ENCODE results near the gene TSEN34.
"Not testable (repeated sequence)": the region's sequence is repeated elsewhere in the genome, so short reads cannot be mapped to it uniquely, and the experiment has no call there.

Gene TSEN34

DNA sequence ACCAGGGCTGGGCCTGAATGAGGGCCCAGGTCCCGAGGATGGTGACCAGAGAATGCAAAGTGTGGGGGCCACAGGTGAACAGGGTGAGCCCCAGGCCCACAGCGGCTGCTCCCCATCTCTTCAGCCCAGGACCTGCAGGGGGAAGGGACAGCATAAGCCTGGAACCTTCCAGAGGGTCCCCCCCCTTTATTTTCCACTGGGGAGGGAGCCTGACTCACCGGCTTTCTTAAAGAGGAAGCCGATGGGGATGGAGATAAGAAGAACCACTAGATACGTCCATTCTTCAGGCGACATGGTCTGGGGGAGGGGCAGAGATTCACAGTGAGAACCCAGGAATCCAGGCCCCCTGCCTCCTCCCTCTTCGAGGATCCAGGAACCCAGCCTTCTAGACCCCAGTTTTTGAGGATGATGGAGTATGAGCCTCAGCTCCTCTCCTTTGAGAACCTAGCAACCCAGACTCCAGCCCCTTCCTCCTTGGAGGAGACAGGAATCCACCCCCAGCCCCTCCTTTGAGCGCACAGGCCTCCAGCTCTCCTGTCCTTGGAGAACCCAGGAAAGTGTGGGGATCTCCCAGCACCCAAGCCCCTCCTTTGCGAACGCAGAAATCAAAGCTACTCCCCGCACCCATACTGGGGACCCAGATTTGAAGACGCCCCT is 2.8 kb upstream of the TSEN34 start:
- no peak for DNase-seq (ENCODE audit: low read depth)

DNA sequence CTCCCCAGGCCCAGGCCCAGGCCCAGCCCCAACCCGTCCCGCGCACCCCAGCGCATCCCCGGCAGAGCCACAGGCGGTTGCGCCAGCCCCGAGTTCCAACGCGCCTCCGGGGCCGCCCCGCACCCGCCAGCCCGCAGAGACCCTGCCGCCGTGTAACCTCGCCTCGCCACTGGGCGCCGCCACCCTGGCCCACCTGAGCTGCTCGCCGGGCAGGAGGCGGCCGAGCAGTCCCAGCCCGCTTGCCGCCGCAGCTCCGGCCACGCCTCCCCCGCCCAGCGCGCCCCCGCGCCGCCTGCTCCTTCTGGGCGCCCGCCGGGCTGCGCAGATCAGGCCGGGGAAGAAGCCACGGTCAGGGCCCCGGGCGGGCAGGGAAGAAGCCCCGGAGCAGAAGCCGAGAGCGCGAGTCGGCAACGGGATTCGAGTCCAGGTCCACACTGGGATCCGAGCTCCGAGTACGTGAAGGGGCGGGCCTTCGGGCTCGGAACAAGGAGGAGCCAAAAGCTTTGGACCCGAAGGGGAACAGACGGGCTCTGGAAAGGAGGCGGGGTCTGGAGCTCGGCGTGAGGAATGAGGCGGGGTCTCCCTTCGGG is 1.9 kb upstream of the TSEN34 start, which contains the start of gene MBOAT7:
Gene MBOAT7 (minus strand): TSS at position 436 of the 590 bp plus-strand sequence. CDS start 1,072 bp downstream, outside the sequence.
- no peak for DNase-seq (ENCODE audit: low read depth)

DNA sequence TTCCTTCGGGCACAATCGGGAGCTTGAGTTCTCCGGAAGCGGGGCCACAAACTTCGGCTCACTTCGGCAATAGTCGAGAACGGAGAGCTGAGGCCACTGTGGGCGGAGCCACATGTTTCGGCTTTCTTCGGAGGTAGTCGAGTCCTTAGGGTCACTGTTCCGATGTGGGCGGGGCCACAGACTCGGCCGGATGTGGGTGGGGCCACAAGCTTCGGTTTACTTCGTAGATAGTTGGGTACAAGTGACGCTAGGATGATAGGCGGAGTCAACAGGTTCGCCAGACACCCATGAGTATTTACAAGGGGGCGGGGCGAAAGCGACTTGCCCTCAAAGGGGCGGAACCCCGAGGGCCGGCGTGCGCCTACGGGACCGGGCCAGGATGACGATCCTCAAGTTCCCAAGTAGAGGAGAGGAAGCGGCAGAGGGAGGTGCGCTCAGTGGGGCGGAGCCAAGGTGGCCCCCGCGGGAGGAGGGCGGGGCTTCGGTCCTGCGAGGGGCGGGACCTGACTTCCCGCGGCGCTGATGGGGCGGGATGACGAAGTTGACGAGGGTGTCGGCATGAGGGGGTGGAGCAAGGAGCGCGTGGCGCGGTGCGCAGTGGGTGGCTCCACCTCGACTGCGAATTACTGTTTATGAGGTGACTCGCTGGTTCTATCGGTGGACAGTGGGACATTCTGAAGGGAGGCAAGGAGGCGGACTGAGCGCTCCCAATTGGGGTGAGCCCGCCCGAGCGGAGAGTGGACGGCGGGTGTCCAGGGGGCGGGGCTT is 1.2 kb upstream of the TSEN34 start:
- DNase-seq (ENCODE audit: low read depth) = peak; percentile 100

DNA sequence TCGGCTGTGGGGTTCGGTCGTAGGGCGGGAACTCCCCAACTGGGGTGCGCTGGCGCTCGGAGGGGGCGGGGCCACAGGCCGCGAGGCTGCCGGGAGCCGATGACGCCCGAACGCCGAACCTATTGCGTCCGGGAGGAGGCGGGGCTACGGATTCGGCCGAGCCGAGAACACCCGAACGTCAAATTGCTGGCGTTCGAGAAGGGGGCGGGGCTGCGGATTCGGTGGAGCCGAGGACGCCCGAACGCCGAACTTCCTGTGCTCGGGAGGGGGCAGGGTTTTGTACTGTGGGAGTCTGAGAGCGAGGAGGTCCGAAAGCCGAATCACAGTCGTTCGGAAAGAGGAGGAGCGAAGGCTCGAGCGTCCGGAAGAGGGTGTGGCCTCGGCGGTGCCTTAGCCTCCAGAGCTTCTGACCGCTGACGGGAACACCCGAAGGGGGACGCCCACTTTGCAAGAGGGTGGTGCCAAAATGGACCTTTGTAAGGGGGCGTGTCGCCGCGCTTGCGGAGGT is 551 bp upstream of the TSEN34 start:
- DNase-seq (ENCODE audit: low read depth) = peak; percentile 100

DNA sequence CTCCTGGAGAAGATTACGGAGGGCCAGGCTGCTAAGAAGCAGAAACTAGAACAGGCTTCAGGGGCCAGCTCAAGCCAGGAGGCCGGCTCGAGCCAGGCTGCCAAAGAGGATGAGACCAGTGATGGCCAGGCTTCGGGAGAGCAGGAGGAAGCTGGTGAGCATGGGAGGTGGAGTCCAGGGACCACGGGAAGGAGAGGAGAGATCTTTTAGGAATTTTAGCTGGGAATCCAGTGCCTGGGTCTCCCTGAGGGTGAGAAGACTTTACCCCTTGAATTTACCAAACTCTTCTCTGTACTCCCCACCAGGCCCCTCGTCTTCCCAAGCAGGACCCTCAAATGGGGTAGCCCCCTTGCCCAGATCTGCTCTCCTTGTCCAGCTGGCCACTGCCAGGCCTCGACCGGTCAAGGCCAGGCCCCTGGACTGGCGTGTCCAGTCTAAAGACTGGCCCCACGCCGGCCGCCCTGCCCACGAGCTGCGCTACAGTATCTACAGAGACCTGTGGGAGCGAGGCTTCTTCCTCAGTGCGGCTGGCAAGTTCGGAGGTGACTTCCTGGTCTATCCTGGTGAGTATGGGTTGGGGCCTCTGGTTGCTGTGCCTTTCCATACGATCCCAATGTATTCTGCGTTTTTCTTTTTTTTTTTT is 824 bp downstream of the TSEN34 start:
- DNase-seq (ENCODE audit: low read depth) = no peak

DNA sequence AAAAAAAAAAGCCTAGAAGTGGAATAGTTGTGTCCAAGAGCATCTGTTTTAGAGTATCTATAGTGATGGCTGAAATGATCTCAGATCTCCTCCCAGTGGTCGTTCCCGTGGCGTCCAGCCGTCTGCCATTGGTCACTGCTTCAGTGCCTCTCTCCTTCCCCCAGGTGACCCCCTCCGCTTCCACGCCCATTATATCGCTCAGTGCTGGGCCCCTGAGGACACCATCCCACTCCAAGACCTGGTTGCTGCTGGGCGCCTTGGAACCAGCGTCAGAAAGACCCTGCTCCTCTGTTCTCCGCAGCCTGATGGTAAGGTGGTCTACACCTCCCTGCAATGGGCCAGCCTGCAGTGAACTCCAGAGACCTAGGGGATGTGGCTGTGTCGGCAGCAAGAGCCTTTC is 1.9 kb downstream of the TSEN34 start:
- DNase-seq (ENCODE audit: low read depth) = no peak

DNA sequence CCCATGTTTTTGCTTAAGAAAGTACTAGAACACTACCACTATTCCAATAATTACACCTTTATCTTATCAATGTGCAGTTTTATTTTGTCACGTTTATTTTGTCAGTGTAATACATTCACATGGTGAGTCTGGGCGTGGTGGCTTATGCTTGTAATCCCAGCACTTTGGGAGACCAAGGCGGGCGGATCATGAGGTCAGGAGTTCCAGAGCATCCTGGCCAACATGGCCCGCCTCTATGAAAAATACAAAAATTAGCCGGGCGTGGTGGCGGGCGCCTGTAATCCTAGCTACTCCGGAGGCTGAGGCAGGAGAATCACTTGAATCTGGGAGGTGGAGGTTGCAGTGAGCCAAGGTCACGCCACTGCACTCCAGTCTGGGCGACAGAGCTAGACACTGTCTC is 3.4 kb downstream of the TSEN34 start:
- DNase-seq (ENCODE audit: low read depth) = not testable (repeated sequence)

DNA sequence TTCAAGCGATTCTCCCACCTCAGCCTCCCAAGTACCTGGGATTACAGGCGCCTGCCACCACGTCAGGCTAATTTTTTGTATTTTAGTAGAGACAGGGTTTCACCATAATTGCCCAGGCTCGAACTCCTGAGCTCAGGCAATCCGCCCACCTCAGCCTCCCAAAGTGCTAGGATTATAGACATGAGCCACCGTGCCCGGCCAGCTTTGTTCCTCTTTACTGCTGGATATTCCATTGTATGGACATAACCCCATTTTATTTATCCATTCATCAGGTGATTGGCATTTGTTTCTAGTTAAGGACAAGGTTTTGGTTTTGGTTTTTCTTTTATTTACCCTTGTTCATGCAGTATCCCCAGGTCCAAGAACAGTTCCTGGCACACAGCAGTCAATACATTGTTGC is 5.4 kb downstream of the TSEN34 start:
- DNase-seq (ENCODE audit: low read depth) = no peak

DNA sequence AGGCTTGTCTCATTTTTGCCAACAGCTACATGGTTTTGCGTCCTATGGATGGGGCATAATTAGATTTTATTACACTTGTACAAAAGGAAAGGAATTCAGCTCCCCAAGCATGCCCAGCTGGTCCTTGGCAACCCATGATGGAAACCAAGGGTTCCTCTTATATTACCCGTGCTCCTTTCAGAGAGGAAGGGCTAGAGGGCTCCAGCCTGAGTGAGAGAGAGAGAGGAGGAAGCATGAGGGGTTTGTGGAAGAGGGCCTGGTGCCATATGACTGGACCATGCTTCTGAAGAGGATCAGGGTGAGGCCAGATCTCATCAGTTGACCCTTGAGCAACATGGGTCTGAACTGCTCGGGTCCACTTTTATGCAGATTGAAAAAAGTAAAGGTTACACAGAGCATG is 6.0 kb downstream of the TSEN34 start:
- no peak for DNase-seq (ENCODE audit: low read depth)

DNA sequence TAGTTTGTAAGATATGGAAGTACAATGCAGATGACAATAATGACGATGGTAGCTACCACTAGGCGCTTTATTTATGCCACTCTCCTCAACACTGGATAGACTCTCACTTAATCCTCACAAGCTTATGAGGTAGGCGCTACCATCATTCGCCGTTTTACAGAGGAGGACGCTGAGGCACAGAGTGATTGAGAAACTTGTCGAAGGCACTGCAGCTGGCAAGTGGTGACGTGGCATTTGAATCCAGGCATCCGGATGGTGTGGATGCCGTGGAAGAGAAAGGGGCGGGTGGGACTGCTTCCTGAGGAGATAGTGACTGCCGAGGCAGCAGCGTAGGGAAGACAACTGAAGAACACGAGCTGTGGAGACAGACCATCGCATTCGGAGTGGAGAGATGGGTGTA is 8.3 kb downstream of the TSEN34 start:
- no peak for DNase-seq (ENCODE audit: low read depth)

DNA sequence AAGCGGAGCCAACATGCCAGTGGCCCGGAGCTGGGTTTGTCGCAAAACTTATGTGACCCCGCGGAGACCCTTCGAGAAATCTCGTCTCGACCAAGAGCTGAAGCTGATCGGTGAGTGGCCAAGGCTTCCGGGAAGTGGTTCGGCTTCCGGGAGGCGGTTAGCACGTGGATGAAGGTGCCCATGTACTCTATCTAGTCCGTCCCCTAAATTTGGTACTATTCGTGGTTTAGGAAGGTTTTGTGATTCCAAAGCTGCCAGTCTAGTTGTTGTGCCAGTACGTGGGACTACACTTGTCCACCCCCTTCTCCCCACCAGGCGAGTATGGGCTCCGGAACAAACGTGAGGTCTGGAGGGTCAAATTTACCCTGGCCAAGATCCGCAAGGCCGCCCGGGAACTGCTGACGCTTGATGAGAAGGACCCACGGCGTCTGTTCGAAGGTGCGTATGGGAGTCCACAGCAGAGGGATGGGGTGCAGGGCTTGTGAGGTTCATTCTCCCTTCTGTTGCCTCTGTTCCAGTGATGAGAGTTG is 10.1 kb downstream of the TSEN34 start:
- no peak for DNase-seq (ENCODE audit: low read depth)

DNA sequence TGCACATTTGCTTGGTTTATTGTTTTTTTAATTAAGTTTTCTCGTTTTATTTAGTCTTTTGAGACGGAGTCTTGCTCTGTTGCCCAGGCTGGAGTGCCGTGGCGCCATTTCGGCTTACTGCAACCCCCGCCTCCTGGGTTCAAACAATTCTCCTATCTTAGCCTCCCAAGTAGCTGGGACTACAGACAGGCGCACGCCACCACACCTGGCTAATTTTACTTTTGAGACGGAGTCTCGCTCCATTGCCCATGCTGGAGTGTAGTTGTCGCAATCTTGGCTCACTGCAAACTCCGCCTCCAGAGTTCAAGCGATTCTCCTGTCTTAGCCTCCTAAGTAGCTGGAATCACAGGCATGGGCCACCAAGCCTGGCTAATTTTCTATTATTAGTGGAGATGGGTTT is 10.9 kb downstream of the TSEN34 start:
- DNase-seq (ENCODE audit: low read depth) = no peak

DNA sequence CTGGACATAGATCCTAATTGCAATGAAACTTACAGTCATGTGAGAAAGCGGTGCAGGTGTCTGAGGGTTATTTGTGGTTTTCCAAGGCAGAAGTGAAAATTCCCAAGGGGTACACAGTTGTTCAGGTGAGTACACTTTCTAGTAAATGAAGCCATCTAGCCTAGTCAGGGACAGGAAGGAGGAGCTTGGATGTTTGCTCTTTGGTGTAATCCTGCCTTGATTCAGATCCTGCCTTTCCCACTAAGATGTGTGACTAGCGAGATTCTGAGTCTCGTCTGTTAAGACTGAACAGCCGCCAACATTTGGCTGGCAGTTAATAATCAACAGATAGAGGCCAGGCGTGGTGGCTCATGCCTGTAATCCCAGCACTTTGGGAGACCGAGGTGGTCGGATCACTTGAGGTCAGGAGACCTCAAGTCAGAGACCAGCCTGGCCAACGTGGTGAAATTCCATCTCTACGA is 12.1 kb downstream of the TSEN34 start:
- no peak for DNase-seq (ENCODE audit: low read depth)

DNA sequence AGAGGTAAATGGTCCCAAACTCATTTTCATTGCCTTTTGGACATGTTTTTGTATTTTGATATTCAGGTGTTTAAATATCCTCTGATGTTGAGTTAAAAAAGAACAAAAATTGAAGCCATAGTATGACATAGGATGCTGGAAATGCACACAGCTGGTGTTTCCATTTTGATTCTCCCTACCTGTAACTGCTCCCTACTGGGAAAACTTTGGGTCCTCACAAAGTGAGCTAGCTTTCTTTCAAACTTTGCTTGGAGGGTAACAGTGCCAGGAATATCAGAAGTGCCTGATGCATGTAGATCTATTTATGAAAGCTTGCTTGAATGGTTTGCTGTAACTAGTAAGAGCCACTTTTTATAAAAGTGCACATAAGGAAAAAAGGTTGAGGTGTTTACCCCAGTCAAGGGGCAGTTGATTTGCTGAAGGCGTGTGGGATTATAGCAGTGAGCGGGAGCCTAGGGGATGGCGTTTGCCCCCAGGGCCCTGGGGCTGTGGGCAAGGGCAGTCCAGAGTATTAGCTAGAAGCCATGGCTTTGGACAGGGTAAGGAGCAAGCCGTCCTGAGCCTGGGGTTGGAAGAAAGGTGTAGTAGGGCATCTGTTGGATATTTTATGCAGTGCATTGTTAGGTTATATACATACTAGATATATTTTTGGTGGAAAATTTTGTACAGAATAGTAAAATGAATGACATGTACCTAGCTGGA is 13.8 kb downstream of the TSEN34 start:
- no peak for DNase-seq (ENCODE audit: low read depth)

DNA sequence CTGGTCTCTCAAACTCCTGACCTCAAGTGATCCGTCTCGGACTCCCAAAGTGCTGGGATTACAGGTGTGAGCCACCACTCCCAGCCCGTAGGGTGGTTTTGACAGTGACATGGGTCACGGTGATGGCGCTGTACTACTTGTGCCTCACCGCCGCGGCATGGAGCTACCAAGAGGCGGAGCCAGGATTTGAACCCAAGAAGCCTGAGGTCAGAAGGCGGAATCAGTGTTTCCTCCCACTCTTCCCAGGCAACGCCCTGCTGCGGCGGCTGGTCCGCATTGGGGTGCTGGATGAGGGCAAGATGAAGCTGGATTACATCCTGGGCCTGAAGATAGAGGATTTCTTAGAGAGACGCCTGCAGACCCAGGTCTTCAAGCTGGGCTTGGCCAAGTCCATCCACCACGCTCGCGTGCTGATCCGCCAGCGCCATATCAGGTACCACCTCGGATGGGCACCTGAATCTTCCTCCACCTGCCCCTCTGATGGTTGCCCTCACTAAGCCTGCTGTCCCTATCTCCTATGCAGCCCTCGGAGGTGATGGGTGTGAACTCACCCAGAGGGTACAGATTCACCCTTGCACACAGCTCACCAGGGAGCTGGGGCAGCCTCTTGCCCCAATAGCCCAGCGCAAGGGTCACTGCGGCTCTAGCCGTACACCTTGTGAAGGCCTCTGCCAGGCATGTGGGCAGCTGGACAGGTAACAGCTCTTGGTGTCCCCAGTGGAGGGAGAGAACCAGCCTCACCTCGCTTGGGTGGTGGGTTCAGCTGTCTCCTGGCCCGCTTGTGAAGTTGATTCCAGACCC is 15.1 kb downstream of the TSEN34 start:
- no peak for DNase-seq (ENCODE audit: low read depth)

DNA sequence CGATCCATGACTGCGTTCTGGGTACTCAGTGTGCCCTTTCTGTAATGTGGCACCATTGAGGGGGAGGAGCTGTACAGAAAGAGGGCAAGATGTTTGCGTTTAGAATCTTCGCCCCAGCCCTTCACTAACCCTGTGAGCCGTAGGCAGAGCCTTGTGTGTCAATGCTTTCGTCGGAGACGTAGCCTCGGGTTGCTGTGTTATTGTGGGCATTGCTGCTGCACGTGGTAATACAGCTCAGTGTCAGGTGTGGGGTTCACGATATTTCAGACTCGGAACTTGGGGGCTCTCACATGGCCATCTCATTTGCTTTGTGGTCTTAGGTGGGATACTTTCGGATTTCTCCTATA is 15.7 kb downstream of the TSEN34 start:
- no peak for DNase-seq (ENCODE audit: low read depth)

DNA sequence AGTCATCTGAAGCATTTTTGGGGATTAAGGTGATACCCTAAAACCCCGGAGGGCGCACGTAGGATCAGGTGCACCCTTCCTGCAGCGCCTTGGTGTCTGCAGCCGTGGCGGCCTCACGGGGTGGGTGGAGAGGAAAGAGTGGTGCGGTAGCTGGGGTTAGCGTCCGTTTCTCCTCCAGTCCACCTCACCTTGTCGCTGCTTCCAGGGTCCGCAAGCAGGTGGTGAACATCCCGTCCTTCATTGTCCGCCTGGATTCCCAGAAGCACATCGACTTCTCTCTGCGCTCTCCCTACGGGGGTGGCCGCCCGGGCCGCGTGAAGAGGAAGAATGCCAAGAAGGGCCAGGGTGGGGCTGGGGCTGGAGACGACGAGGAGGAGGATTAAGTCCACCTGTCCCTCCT is 16.1 kb downstream of the TSEN34 start:
- not testable (repeated sequence) for DNase-seq (ENCODE audit: low read depth)

DNA sequence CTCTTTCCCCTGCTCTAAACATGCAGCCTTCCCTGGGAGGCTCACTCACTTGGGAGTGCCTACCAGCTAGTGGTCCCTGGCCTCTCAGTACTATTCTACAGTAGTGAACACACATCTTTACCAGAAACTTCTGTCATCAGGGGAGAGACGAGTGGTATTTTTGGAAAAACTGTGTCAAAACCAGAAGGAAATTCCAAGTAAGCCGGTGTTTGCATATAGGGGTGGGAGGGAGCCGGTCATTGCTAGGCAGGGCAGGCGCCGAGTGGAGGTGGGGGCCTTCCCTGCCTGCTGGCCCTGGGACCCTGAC is 16.5 kb downstream of the TSEN34 start:
- no peak for DNase-seq (ENCODE audit: low read depth)

DNA sequence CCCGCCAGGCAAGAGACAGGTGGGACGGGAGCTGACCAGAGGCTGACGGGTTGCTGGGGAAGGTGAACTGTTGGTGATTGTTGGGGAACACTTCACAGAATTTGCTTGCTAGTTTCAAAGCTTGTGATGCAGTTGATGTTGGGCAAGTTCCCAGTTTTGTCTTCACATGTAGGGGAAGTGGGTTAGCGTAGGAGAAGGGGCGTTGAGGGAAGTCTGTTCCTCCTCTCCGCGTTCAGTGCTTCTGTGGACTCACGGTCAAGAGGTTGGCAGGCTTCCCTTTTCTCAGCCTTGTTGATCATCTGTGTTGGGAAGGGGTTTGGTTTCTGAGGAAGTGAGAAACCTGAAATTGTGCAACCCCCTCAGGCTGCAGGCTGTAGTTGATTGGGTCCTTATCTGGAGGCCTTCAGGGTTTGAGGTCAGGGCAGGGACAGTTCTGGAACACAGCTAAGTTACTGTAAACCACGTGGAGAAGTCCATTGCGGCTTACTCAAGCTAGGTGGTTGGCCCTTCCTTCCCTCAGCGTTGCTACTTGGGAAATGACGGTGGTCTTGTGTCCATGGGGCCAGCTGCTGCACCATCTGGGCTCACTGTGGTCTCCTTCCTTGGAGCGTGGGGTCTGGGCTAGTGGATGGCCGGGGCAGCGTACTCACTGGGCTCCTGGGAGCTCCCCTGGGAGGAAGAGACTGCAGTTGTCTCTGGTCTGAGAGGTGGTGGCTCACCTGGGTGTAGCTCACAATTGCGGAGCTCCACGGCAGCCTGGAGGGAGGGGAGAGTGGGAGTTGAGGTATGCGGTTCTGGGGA is 17.1 kb downstream of the TSEN34 start:
- DNase-seq (ENCODE audit: low read depth) = no peak

DNA sequence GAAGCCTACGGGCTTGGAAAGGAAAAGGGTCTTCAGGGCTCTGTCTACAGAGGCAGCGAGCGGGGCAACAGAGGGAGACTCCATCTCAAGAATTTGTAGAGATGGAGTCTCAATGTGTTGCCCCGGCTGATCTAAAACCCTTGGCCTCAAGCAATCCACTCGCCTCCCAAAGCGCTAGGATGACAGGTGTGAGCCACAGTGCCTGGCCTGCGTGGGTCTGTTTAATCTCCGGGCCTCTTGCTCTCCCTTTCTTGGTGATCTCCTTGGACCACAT is 17.6 kb downstream of the TSEN34 start:
- DNase-seq (ENCODE audit: low read depth) = no peak
